ENCODE data around the gene SULT1C4.
"Not testable (repeated sequence)": the region's sequence is repeated elsewhere in the genome, so short reads cannot be mapped to it uniquely, and the experiment has no call there.

The SULT1C4 gene

GRCh38 chr2:108414256-108414876 lies 36.6 kb downstream of the SULT1C4 start:
- DNase-seq: no peak

- no peak for DNase-seq
These were observed 37.2 kb downstream of the SULT1C4 start for GRCh38 chr2:108414945-108415344.

- DNase-seq: no peak
These were observed 39.5 kb downstream of the SULT1C4 start for GRCh38 chr2:108417254-108417653.

GRCh38 chr2:108418416-108418815 lies 40.7 kb downstream of the SULT1C4 start:
- DNase-seq: no peak

GRCh38 chr2:108423067-108423466 lies 45.3 kb downstream of the SULT1C4 start:
- no peak for DNase-seq

- no peak for DNase-seq
These were observed 45.9 kb downstream of the SULT1C4 start for GRCh38 chr2:108423502-108424251.

GRCh38 chr2:108428286-108429009 lies 50.7 kb downstream of the SULT1C4 start:
- no peak for DNase-seq

- DNase-seq: not testable (repeated sequence)
These were observed 57.8 kb downstream of the SULT1C4 start for GRCh38 chr2:108435578-108435977.

- DNase-seq: no peak
These were observed 59.2 kb downstream of the SULT1C4 start for GRCh38 chr2:108436976-108437375.
